Activated T-helper 17 cell treated with anti-CD3 and anti-CD28 coated beads, Interleukin-2, amount 50 U/mL, for 72 hours (primary cell): ENCODE measurements around the gene STRN. TPM values are rescaled to one million over a fixed set of nuclear protein-coding genes. Genes with fewer than 3 reads are reported as not detected.
"Not testable (repeated sequence)": the region's sequence is repeated elsewhere in the genome, so short reads cannot be mapped to it uniquely, and the experiment has no call there.

ENCODE experiments used
- ATAC-seq: fragments of 150-1000 bp; cut with Tn5 transposase; replicated peaks from 2 replicates; pipeline ENCODE4 v1.10.0; 2021; ENCODE audit warnings: mild to moderate bottlenecking, moderate library complexity
- H3K27ac Mint-ChIP-seq: one replicate; pipeline ENCODE4 v1.8.0; 2022; ENCODE audit warnings: mixed read lengths
- H3K27me3 Mint-ChIP-seq: one replicate; pipeline ENCODE4 v1.8.0; 2022; ENCODE audit warnings: mixed read lengths
- H3K36me3 Mint-ChIP-seq: one replicate; pipeline ENCODE4 v1.8.0; 2022; ENCODE audit warnings: low read depth, mild to moderate bottlenecking, mixed read lengths
- H3K4me1 Mint-ChIP-seq: one replicate; pipeline ENCODE4 v1.8.0; 2022; ENCODE audit warnings: mixed read lengths
- H3K4me3 Mint-ChIP-seq: one replicate; pipeline ENCODE4 v1.8.0; 2022; ENCODE audit warnings: mild to moderate bottlenecking, mixed read lengths
- H3K9me3 Mint-ChIP-seq: one replicate; pipeline ENCODE4 v1.8.0; 2022; ENCODE audit warnings: mixed read lengths
- total RNA-seq, 2 donors: library from RNA; stranded (reverse); gene quantifications; one replicate each; pipeline ENCODE4 v1.2.3, GENCODE V29; 2022

STRN gene
- total RNA-seq, 2 donors from 2014 or later: 25.5 to 29.6 TPM

GRCh38 chr2:36858551-36859365 lies 107.6 kb downstream of the STRN start:
- peak; percentile 63 for ATAC-seq
- peak overlapping the region; percentile 13 for H3K4me3 Mint-ChIP-seq
- peak overlapping the region; percentile 73 for H3K27ac Mint-ChIP-seq
- H3K27me3 Mint-ChIP-seq: no peaks in the 10 kb centered on the region
- no peaks in the 10 kb centered on the region for H3K9me3 Mint-ChIP-seq
- H3K36me3 Mint-ChIP-seq: peaks cover 84% of the 10 kb centered on the region
- peaks cover 20% of the 10 kb centered on the region for H3K4me1 Mint-ChIP-seq

- Mint-ChIP-seq H3K4me1 (peaks cover 20% of the 10 kb centered on the region), H3K9me3 (no peaks in the 10 kb centered on the region), H3K36me3 (peaks cover 84% of the 10 kb centered on the region), H3K4me3 (no peak overlapping the region), H3K27ac (no peak overlapping the region), H3K27me3 (no peaks in the 10 kb centered on the region)
- ATAC-seq: no peak
These were observed 108.6 kb downstream of the STRN start for GRCh38 chr2:36857713-36858112.

- H3K27me3 Mint-ChIP-seq: no peaks in the 10 kb centered on the region
- H3K27ac Mint-ChIP-seq: no peak overlapping the region
- H3K4me3 Mint-ChIP-seq: no peak overlapping the region
- peaks cover 20% of the 10 kb centered on the region for H3K4me1 Mint-ChIP-seq
- no peak for ATAC-seq
- H3K9me3 Mint-ChIP-seq: no peaks in the 10 kb centered on the region
- peaks cover 97% of the 10 kb centered on the region for H3K36me3 Mint-ChIP-seq
These were observed 110.9 kb downstream of the STRN start for GRCh38 chr2:36855429-36855828.

GRCh38 chr2:36854241-36854640 lies 112.1 kb downstream of the STRN start:
- ATAC-seq: no peak
- Mint-ChIP-seq H3K4me3 (no peak overlapping the region), H3K4me1 (peaks cover 12% of the 10 kb centered on the region), H3K36me3 (peaks cover 97% of the 10 kb centered on the region), H3K27ac (no peak overlapping the region), H3K9me3 (no peaks in the 10 kb centered on the region), H3K27me3 (no peaks in the 10 kb centered on the region)

GRCh38 chr2:36849265-36849664 lies 117.1 kb downstream of the STRN start:
- H3K36me3 Mint-ChIP-seq: peaks cover 77% of the 10 kb centered on the region
- ATAC-seq: no peak

GRCh38 chr2:36843838-36844237 lies 122.5 kb downstream of the STRN start:
- no peak for ATAC-seq
- H3K27ac Mint-ChIP-seq: no peak overlapping the region
- H3K4me1 Mint-ChIP-seq: no peaks in the 10 kb centered on the region
- no peak overlapping the region for H3K4me3 Mint-ChIP-seq
- H3K9me3 Mint-ChIP-seq: no peaks in the 10 kb centered on the region
- no peaks in the 10 kb centered on the region for H3K27me3 Mint-ChIP-seq
- peaks cover 30% of the 10 kb centered on the region for H3K36me3 Mint-ChIP-seq

More at GRCh38 chr2:36849265-36849664, 117.1 kb downstream of the STRN start:
- Mint-ChIP-seq H3K27ac (no peak overlapping the region), H3K4me1 (no peaks in the 10 kb centered on the region), H3K4me3 (no peak overlapping the region), H3K27me3 (no peaks in the 10 kb centered on the region), H3K9me3 (no peaks in the 10 kb centered on the region)

GRCh38 chr2:36839976-36840617 lies 126.2 kb downstream of the STRN start:
- no peak for ATAC-seq
- Mint-ChIP-seq H3K9me3 (no peaks in the 10 kb centered on the region), H3K27me3 (no peaks in the 10 kb centered on the region), H3K4me3 (no peak overlapping the region), H3K4me1 (no peaks in the 10 kb centered on the region), H3K27ac (no peak overlapping the region), H3K36me3 (peaks cover 8% of the 10 kb centered on the region)

- Mint-ChIP-seq H3K27me3 (peaks cover 11% of the 10 kb centered on the region), H3K27ac (no peak overlapping the region), H3K4me3 (peak overlapping the region; percentile 3), H3K36me3 (no peaks in the 10 kb centered on the region), H3K9me3 (peaks cover 8% of the 10 kb centered on the region), H3K4me1 (no peaks in the 10 kb centered on the region)
- ATAC-seq: no peak
These were observed 131.4 kb downstream of the STRN start for GRCh38 chr2:36834731-36835524.

- no peak overlapping the region for H3K4me3 Mint-ChIP-seq
- H3K27me3 Mint-ChIP-seq: peaks cover 11% of the 10 kb centered on the region
- no peak overlapping the region for H3K27ac Mint-ChIP-seq
- H3K36me3 Mint-ChIP-seq: no peaks in the 10 kb centered on the region
- no peaks in the 10 kb centered on the region for H3K4me1 Mint-ChIP-seq
- H3K9me3 Mint-ChIP-seq: peaks cover 8% of the 10 kb centered on the region
- no peak for ATAC-seq
These were observed 132.1 kb downstream of the STRN start for GRCh38 chr2:36834203-36834602.

GRCh38 chr2:36831185-36831584 lies 135.2 kb downstream of the STRN start:
- ATAC-seq: no peak
- Mint-ChIP-seq H3K27ac (no peak overlapping the region), H3K9me3 (peaks cover 10% of the 10 kb centered on the region), H3K4me1 (no peaks in the 10 kb centered on the region), H3K36me3 (no peaks in the 10 kb centered on the region), H3K27me3 (peaks cover 11% of the 10 kb centered on the region), H3K4me3 (no peak overlapping the region)

- not testable (repeated sequence) for H3K4me1 Mint-ChIP-seq, H3K4me3 Mint-ChIP-seq
These were observed 141.7 kb downstream of the STRN start for GRCh38 chr2:36824683-36825082.

GRCh38 chr2:36824273-36824672 lies 142.1 kb downstream of the STRN start:
- Mint-ChIP-seq H3K27ac (no peak overlapping the region), H3K4me1 (no peaks in the 10 kb centered on the region), H3K27me3 (peaks cover 3% of the 10 kb centered on the region), H3K36me3 (no peaks in the 10 kb centered on the region), H3K4me3 (no peak overlapping the region), H3K9me3 (peaks cover 3% of the 10 kb centered on the region)
- ATAC-seq: no peak

More at GRCh38 chr2:36824683-36825082, 141.7 kb downstream of the STRN start:
- H3K27me3 Mint-ChIP-seq, ATAC-seq, H3K36me3 Mint-ChIP-seq, H3K9me3 Mint-ChIP-seq, H3K27ac Mint-ChIP-seq: not testable (repeated sequence)

- Mint-ChIP-seq H3K9me3 (peaks cover under 1% of the 10 kb centered on the region), H3K27me3 (peaks cover 3% of the 10 kb centered on the region), H3K4me3 (no peak overlapping the region), H3K27ac (no peak overlapping the region), H3K36me3 (no peaks in the 10 kb centered on the region), H3K4me1 (no peaks in the 10 kb centered on the region)
- ATAC-seq: no peak
These were observed 142.5 kb downstream of the STRN start for GRCh38 chr2:36823862-36824261.

GRCh38 chr2:36820942-36821605 lies 145.3 kb downstream of the STRN start:
- no peaks in the 10 kb centered on the region for H3K4me1 Mint-ChIP-seq
- no peaks in the 10 kb centered on the region for H3K36me3 Mint-ChIP-seq
- H3K4me3 Mint-ChIP-seq: no peak overlapping the region
- no peak overlapping the region for H3K27ac Mint-ChIP-seq
- H3K9me3 Mint-ChIP-seq: no peaks in the 10 kb centered on the region
- H3K27me3 Mint-ChIP-seq: peaks cover 3% of the 10 kb centered on the region
- no peak for ATAC-seq
